CD4-positive, alpha-beta T cell (primary cell): Measurements from ENCODE around the gene TLE6. TPM values are rescaled to one million over a fixed set of nuclear protein-coding genes. Genes with fewer than 3 reads are reported as not detected.

Experiments used
- ATAC-seq: fragments of 200-7000 bp; cut with Tn5 transposase; one replicate; pipeline ENCODE4 v1.10.0; 2022; ENCODE audit warnings: mild to moderate bottlenecking; ENCODE audit not compliant: poor library complexity
- CTCF ChIA-PET: fragments of 350-600 bp; sonication (Branson Sonifier 250); formaldehyde crosslinking; loops from one replicate; lab custom pipeline; 2021; ENCODE audit warnings: antibody characterized with exemption, inconsistent platforms; lab: Charles Lee
- POLR2A ChIA-PET: fragments of 350-600 bp; sonication (Branson Sonifier 250); formaldehyde crosslinking; loops from one replicate; lab custom pipeline; 2021; ENCODE audit warnings: antibody characterized with exemption, inconsistent platforms; lab: Charles Lee
- DNase-seq, 14 experiments: peaks; one replicate each; pipeline ENCODE4 v3.0.0-alpha.2; 2013 to 2020; ENCODE audit warnings: mixed read lengths in 2 of 14
- H3K27ac ChIP-seq, 2 donors: one replicate each; pipeline versions ENCODE4 v1.5.1 to v1.7.0; 2013; ENCODE audit warnings: low read length in 2 of 2, low read depth in 1 of 2, mild to moderate bottlenecking in 1 of 2
- H3K27me3 ChIP-seq, 2 experiments: 1 replicate in 1 of 2; 2 replicates in 1 of 2; pipeline versions ENCODE4 v1.6.1 to v1.7.0; 2013; ENCODE audit warnings: low read length in 2 of 2, control low read depth in 1 of 2, mild to moderate bottlenecking in 1 of 2, moderate library complexity in 1 of 2; ENCODE audit not compliant: insufficient read depth in 2 of 2, control insufficient read depth in 1 of 2
- H3K36me3 ChIP-seq: one replicate; pipeline ENCODE4 v1.6.1; 2013; ENCODE audit warnings: low read length, control low read depth; ENCODE audit not compliant: insufficient read depth
- H3K4me1 ChIP-seq: one replicate; pipeline ENCODE4 v1.6.1; 2013; ENCODE audit warnings: low read length, control low read depth; ENCODE audit not compliant: insufficient read depth
- H3K4me3 ChIP-seq: one replicate; pipeline ENCODE4 v1.5.1; 2013; ENCODE audit warnings: mild to moderate bottlenecking, low read length, moderate library complexity
- H3K9me3 ChIP-seq, 2 experiments: 1 replicate in 1 of 2; 2 replicates in 1 of 2; pipeline versions ENCODE4 v1.6.1 to v1.7.0; 2013; ENCODE audit warnings: low read length in 2 of 2, mild to moderate bottlenecking in 2 of 2, control low read depth in 1 of 2, moderate library complexity in 1 of 2; ENCODE audit not compliant: control insufficient read depth in 1 of 2, insufficient read depth in 1 of 2
- H3K27ac Mint-ChIP-seq: one replicate; pipeline ENCODE4 v1.8.0; 2020; ENCODE audit warnings: mixed read lengths
- H3K27me3 Mint-ChIP-seq: one replicate; pipeline ENCODE4 v1.8.0; 2021; ENCODE audit warnings: mixed read lengths
- H3K36me3 Mint-ChIP-seq: one replicate; pipeline ENCODE4 v1.8.0; 2021; ENCODE audit warnings: low read depth, mixed read lengths
- H3K4me1 Mint-ChIP-seq: one replicate; pipeline ENCODE4 v1.8.0; 2021; ENCODE audit warnings: low read depth, mixed read lengths
- H3K4me3 Mint-ChIP-seq: one replicate; pipeline ENCODE4 v1.8.0; 2020; ENCODE audit warnings: mild to moderate bottlenecking, mixed read lengths
- H3K9me3 Mint-ChIP-seq: one replicate; pipeline ENCODE4 v1.8.0; 2020; ENCODE audit warnings: mixed read lengths
- CTCF ChIP-seq: fragments of 200-600 bp; IDR thresholded peaks from one replicate; pipeline ENCODE4 v1.8.0; 2022; ENCODE audit warnings: antibody characterized with exemption, mild to moderate bottlenecking
- intact Hi-C, 2 experiments: fragments of 100-400 bp; cut with DNase I in 1 of 2; cut with micrococcal nuclease in 1 of 2; formaldehyde crosslinking; loops; one replicate each; pipeline versions ENCODE4 v1.15.1 to v1.9.0; 2023 to 2025; cut with DNase I, micrococcal nuclease
- total RNA-seq, 174 experiments: library from RNA in 2 of 174; stranded (reverse) in 2 of 174; gene quantifications; one replicate each; pipeline ENCODE4 v1.2.3 and lab custom pipeline; 2021 to 2026

Gene TLE6
- total RNA-seq, 2 experiments from 2014 or later = not detected

DNA sequence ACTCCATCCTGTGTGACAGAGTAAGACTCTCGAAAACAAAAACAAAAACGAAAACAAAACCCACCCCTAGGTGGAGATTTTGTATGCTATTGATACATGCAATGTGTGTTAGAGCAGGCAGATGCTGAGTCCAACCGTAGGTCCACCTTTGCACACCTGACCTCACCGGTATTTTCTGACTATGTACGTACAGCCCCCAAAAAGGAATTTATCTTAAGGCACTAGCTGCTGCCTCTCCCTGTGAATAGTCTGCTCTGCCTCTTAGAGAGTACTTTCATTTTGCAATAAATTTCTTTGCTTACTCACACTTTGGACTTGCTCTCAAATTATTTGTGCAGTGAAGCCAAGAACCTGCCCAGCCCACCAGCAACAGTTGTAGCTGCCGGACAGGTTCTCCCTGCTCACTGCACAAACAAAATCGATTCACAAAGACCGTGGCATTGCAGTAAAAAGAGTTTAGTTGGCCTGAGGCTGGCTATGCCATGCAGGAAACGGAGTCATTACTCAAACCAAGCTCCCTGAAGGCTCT is 24.3 kb upstream of the TLE6 start:
- no peak overlapping the region for H3K4me3 Mint-ChIP-seq
- H3K36me3 Mint-ChIP-seq = peaks cover 8% of the 10 kb centered on the region
- TF ChIP-seq CTCF = no peak
- DNase-seq = no peak
- H3K4me1 Mint-ChIP-seq = peaks cover 25% of the 10 kb centered on the region
- no peak overlapping the region for H3K4me3 ChIP-seq
- ChIA-PET CTCF (no interaction called here), POLR2A (interaction anchor here (0.6 kb wide), 1 partner anchor 1718 kb away, joined by 3 read pairs; no protein-coding TSS in a partner anchor)
- peaks cover 12% of the 10 kb centered on the region for H3K4me1 ChIP-seq
- no peak overlapping the region for H3K27ac Mint-ChIP-seq
- no peaks in the 10 kb centered on the region for H3K36me3 ChIP-seq
- no peak for ATAC-seq
- H3K9me3 ChIP-seq = no peaks in the 10 kb centered on the region
- no peaks in the 10 kb centered on the region for H3K9me3 Mint-ChIP-seq
- no peak overlapping the region for H3K27ac ChIP-seq
- intact Hi-C loops = loop anchor here in 1 of 2 experiments (5.0 to 10.0 kb wide), 3 partner anchors 234 to 482 kb away; partner anchors contain the start of gene NCLN
- H3K27me3 ChIP-seq = no peaks in the 10 kb centered on the region
- no peaks in the 10 kb centered on the region for H3K27me3 Mint-ChIP-seq

DNA sequence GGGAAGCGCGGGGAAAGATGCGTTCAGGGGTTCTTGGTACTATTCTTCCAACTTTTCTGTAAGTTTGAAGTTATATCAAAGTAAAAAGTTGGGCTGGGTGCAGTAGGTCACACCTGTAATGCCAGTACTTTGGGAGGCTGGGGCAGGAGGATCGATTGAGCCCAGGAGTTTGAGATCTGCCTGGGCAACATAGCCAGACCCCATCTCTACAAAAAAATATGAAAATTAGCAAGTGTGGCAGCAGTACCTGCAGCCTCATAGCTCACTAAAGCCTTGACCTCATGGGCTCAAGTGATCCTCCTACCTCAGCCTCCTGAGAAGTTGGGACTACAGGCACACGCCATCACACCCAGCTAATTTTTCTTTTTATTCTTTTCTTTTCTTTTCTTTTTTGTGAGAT is 20.2 kb upstream of the TLE6 start:
- no peaks in the 10 kb centered on the region for H3K36me3 ChIP-seq
- no peak overlapping the region for H3K27ac Mint-ChIP-seq
- ATAC-seq (no peak), DNase-seq (no peak)
- intact Hi-C loops = loop anchor here in 1 of 2 experiments (10.0 kb wide), 2 partner anchors 318 to 478 kb away; no protein-coding TSS in a partner anchor
- peaks cover 4% of the 10 kb centered on the region for H3K4me1 Mint-ChIP-seq
- no peaks in the 10 kb centered on the region for H3K36me3 Mint-ChIP-seq
- ChIA-PET CTCF (interaction anchor here (1.3 kb wide), 1 partner anchor 151 kb away, joined by 5 read pairs; no protein-coding TSS in a partner anchor), POLR2A (no interaction called here)
- no peaks in the 10 kb centered on the region for H3K9me3 Mint-ChIP-seq
- no peaks in the 10 kb centered on the region for H3K27me3 ChIP-seq
- H3K4me1 ChIP-seq = peaks cover under 1% of the 10 kb centered on the region
- no peak overlapping the region for H3K27ac ChIP-seq
- no peak for TF ChIP-seq CTCF
- H3K27me3 Mint-ChIP-seq = peaks cover 2% of the 10 kb centered on the region
- H3K4me3 Mint-ChIP-seq = no peak overlapping the region
- no peaks in the 10 kb centered on the region for H3K9me3 ChIP-seq
- H3K4me3 ChIP-seq = no peak overlapping the region

DNA sequence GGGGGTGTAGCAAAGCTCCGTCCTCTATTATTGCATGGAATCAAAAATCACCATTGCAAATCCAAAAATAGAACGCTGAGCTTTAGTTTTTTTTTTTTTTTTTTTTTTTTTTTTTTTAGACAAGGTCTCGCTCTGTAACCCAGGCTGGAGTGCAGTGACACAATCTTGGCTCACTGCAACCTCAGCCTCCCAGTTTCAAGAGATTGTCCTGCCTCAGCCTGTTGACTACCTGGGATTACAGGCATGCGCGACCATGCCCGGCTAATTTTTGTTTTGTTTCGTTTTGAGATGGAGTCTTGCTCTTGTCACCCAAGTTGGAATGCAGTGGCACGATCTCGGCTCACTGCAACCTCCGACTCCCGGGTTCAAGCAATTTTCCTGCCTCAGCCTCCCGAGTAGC is 17.2 kb upstream of the TLE6 start:
- H3K4me1 ChIP-seq = peaks cover 2% of the 10 kb centered on the region
- H3K27ac ChIP-seq = no peak overlapping the region
- no peaks in the 10 kb centered on the region for H3K27me3 ChIP-seq
- ChIA-PET CTCF (interaction anchor here (1.2 kb wide), 1 partner anchor 149 kb away, joined by 3 read pairs; no protein-coding TSS in a partner anchor), POLR2A (no interaction called here)
- peaks cover 7% of the 10 kb centered on the region for H3K4me1 Mint-ChIP-seq
- H3K4me3 ChIP-seq = no peak overlapping the region
- H3K9me3 ChIP-seq = peaks cover 0 to 4% of the 10 kb centered on the region in 2 experiments
- intact Hi-C loops = loop anchor here in 1 of 2 experiments (5.0 kb wide), 1 partner anchor 102 kb away; the partner anchor contains the start of gene TLE5
- ATAC-seq (no peak), DNase-seq (no peak)
- H3K36me3 ChIP-seq = no peaks in the 10 kb centered on the region
- H3K9me3 Mint-ChIP-seq = no peaks in the 10 kb centered on the region
- H3K4me3 Mint-ChIP-seq = no peak overlapping the region
- no peak for TF ChIP-seq CTCF
- no peak overlapping the region for H3K27ac Mint-ChIP-seq
- no peaks in the 10 kb centered on the region for H3K36me3 Mint-ChIP-seq
- H3K27me3 Mint-ChIP-seq = peaks cover 4% of the 10 kb centered on the region
